ENCODE results near the gene PCDHB13.
"Not testable (repeated sequence)": the region's sequence is repeated elsewhere in the genome, so short reads cannot be mapped to it uniquely, and the experiment has no call there.

DNA sequence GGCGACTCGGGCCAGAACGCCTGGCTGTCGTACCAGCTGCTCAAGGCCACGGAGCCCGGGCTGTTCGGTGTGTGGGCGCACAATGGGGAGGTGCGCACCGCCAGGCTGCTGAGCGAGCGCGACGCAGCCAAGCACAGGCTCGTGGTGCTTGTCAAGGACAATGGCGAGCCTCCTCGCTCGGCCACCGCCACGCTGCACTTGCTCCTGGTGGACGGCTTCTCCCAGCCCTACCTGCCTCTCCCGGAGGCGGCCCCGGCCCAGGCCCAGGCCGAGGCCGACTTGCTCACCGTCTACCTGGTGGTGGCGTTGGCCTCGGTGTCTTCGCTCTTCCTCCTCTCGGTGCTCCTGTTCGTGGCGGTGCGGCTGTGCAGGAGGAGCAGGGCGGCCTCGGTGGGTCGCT lies 19.4 kb upstream of the PCDHB13 start:
- not testable (repeated sequence) for TF ChIP-seq TARDBP (IDR thresholded peaks at IDR 0.05); PKNOX1 (IDR thresholded peaks at IDR 0.05); ZNF384 (IDR thresholded peaks at IDR 0.05); ELF4 (IDR thresholded peaks at IDR 0.05); SUZ12 (IDR thresholded peaks at IDR 0.05); SP1 (IDR thresholded peaks at IDR 0.05); HDGF (IDR thresholded peaks at IDR 0.05; ENCODE audit: borderline replicate concordance); FOXA1 (IDR thresholded peaks at IDR 0.05); BHLHE40 (IDR thresholded peaks at IDR 0.05; ENCODE audit: borderline replicate concordance); LEF1 (IDR thresholded peaks at IDR 0.05; ENCODE audit: borderline replicate concordance); L3MBTL2 (conservative IDR thresholded peaks at IDR 0.05); NFRKB (IDR thresholded peaks at IDR 0.05); FOXM1 (IDR thresholded peaks at IDR 0.05; ENCODE audit: borderline replicate concordance)
